ENCODE results near the gene LRGUK. TPM values are rescaled to one million over a fixed set of nuclear protein-coding genes. Genes with fewer than 3 reads are reported as not detected.

Gene LRGUK
- total RNA-seq, 1 experiment from 2014 or later = 0.19 TPM

- peaks cover 14% of the 10 kb centered on the region for H3K9me3 Mint-ChIP-seq (ENCODE audit: unreplicated experiment)
- DNase-seq (ENCODE audit: unreplicated experiment) = no peak
- intact Hi-C loops (cut with micrococcal nuclease) = no loop called here
- no peak overlapping the region for H3K27ac Mint-ChIP-seq (ENCODE audit: low read depth, unreplicated experiment)
- POLR2A ChIA-PET = interaction anchor here (0.6 to 0.7 kb wide), 2 partner anchors 24 to 63 kb away, joined by 4 read pairs; no protein-coding TSS in a partner anchor
- BruUV-seq (replicated peaks) = no TSS peak
- no peak for TF ChIP-seq CTCF (IDR thresholded peaks at IDR 0.05; ENCODE audit: unreplicated experiment)
- H3K36me3 Mint-ChIP-seq (ENCODE audit: insufficient read depth, unreplicated experiment) = no peaks in the 10 kb centered on the region
- no peak overlapping the region for H3K4me3 Mint-ChIP-seq (ENCODE audit: unreplicated experiment)
- CTCF ChIA-PET = interaction anchor here (0.6 to 1.0 kb wide), 2 partner anchors 41 to 93 kb away, joined by 3 read pairs; no protein-coding TSS in a partner anchor
- H3K27me3 Mint-ChIP-seq (ENCODE audit: insufficient read depth, unreplicated experiment) = peaks cover 42% of the 10 kb centered on the region
- no peaks in the 10 kb centered on the region for H3K4me1 Mint-ChIP-seq (ENCODE audit: insufficient read depth, unreplicated experiment)
Measured at GRCh38 chr7:134234216-134234615, 107.1 kb downstream of the LRGUK start.

GRCh38 chr7:134245253-134245652, 118.1 kb downstream of the LRGUK start:
- Mint-ChIP-seq H3K27ac (ENCODE audit: low read depth, unreplicated experiment) (no peak overlapping the region), H3K27me3 (ENCODE audit: insufficient read depth, unreplicated experiment) (peaks cover 23% of the 10 kb centered on the region), H3K4me3 (ENCODE audit: unreplicated experiment) (no peak overlapping the region), H3K36me3 (ENCODE audit: insufficient read depth, unreplicated experiment) (no peaks in the 10 kb centered on the region), H3K9me3 (ENCODE audit: unreplicated experiment) (peaks cover 7% of the 10 kb centered on the region), H3K4me1 (ENCODE audit: insufficient read depth, unreplicated experiment) (no peaks in the 10 kb centered on the region)
- no peak for DNase-seq (ENCODE audit: unreplicated experiment)
- TF ChIP-seq CTCF (IDR thresholded peaks at IDR 0.05; ENCODE audit: unreplicated experiment) = no peak
- CTCF ChIA-PET = interaction anchor here (0.5 to 0.7 kb wide), 5 partner anchors 14 to 98 kb away, joined by 3 to 4 read pairs (median 3); no protein-coding TSS in a partner anchor
- intact Hi-C loops (cut with micrococcal nuclease) = no loop called here
- BruUV-seq (replicated peaks) = no TSS peak
- POLR2A ChIA-PET = no interaction called here

DNA sequence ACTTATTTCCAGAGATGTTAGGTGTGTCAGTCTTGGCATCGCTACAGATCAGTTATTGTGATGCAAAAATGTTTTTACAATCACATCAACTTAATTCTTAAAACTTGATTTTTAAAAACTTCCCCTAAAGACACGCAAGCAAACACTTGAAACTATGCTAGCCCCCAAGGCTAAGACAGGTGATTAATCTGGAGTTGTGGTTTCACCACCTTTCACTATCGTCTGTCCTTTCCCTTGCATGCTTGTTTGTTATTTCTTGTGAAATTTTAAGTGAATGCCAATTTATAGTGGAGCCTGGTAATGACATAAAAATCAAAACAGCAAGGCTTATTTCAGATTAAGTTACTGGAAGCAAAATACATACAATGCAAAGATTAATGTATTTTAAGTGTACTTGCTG, 119.2 kb downstream of the LRGUK start:
- Mint-ChIP-seq H3K36me3 (ENCODE audit: insufficient read depth, unreplicated experiment) (no peaks in the 10 kb centered on the region), H3K27ac (ENCODE audit: low read depth, unreplicated experiment) (no peak overlapping the region), H3K4me1 (ENCODE audit: insufficient read depth, unreplicated experiment) (no peaks in the 10 kb centered on the region), H3K9me3 (ENCODE audit: unreplicated experiment) (no peaks in the 10 kb centered on the region), H3K27me3 (ENCODE audit: insufficient read depth, unreplicated experiment) (peaks cover 14% of the 10 kb centered on the region), H3K4me3 (ENCODE audit: unreplicated experiment) (no peak overlapping the region)
- no TSS peak for BruUV-seq (replicated peaks)
- ChIA-PET CTCF (no interaction called here), POLR2A (no interaction called here)
- no peak for TF ChIP-seq CTCF (IDR thresholded peaks at IDR 0.05; ENCODE audit: unreplicated experiment)
- DNase-seq (ENCODE audit: unreplicated experiment) = peak; percentile 14
- intact Hi-C loops (cut with micrococcal nuclease) = no loop called here

GRCh38 chr7:134246761-134247160, 119.6 kb downstream of the LRGUK start:
- H3K36me3 Mint-ChIP-seq (ENCODE audit: insufficient read depth, unreplicated experiment) = no peaks in the 10 kb centered on the region
- peaks cover 10% of the 10 kb centered on the region for H3K27me3 Mint-ChIP-seq (ENCODE audit: insufficient read depth, unreplicated experiment)
- no peak overlapping the region for H3K4me3 Mint-ChIP-seq (ENCODE audit: unreplicated experiment)
- no peaks in the 10 kb centered on the region for H3K9me3 Mint-ChIP-seq (ENCODE audit: unreplicated experiment)
- no TSS peak for BruUV-seq (replicated peaks)
- CTCF ChIA-PET = no interaction called here
- no peaks in the 10 kb centered on the region for H3K4me1 Mint-ChIP-seq (ENCODE audit: insufficient read depth, unreplicated experiment)
- no peak for TF ChIP-seq CTCF (IDR thresholded peaks at IDR 0.05; ENCODE audit: unreplicated experiment)
- intact Hi-C loops (cut with micrococcal nuclease) = no loop called here
- POLR2A ChIA-PET = no interaction called here
- DNase-seq (ENCODE audit: unreplicated experiment) = no peak
- no peak overlapping the region for H3K27ac Mint-ChIP-seq (ENCODE audit: low read depth, unreplicated experiment)
